ENCODE measurements around the gene ANGEL2. TPM values are rescaled to one million over a fixed set of nuclear protein-coding genes. Genes with fewer than 3 reads are reported as not detected.
A peak's percentile ranks its signal among the peaks of the same experiment; 100 is the strongest.

ANGEL2 gene
- total and polyA plus RNA-seq, 2 of the 13 experiments (the other 11 are each of a cell fraction or from before 2014, with no cell fraction given): 12.3 to 25.4 TPM

- peak; percentile 51 for TF ChIP-seq TEAD3 (CRISPR knock-in tag; optimal IDR thresholded peaks at IDR 0.05; ENCODE audit: borderline replicate concordance)
- TF ChIP-seq EZH2 (conservative IDR thresholded peaks at IDR 0.05; ENCODE audit: low read depth, low read length): no peak
- no peak for TF ChIP-seq ADNP (CRISPR knock-in tag; IDR thresholded peaks at IDR 0.05)
- TF ChIP-seq ZEB1 (IDR thresholded peaks at IDR 0.05; ENCODE audit: insufficient replicate concordance, low read depth): peak; percentile 54
- TF ChIP-seq, protein P1, sequence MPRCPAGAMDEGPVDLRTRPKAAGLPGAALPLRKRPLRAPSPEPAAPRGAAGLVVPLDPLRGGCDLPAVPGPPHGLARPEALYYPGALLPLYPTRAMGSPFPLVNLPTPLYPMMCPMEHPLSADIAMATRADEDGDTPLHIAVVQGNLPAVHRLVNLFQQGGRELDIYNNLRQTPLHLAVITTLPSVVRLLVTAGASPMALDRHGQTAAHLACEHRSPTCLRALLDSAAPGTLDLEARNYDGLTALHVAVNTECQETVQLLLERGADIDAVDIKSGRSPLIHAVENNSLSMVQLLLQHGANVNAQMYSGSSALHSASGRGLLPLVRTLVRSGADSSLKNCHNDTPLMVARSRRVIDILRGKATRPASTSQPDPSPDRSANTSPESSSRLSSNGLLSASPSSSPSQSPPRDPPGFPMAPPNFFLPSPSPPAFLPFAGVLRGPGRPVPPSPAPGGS (CRISPR knock-in tag; IDR thresholded peaks at IDR 0.05): 0 out of 2 replicates have a peak, but pooled peaks have one; percentile 53
- TF ChIP-seq HNRNPH1 (optimal IDR thresholded peaks at IDR 0.05; ENCODE audit: low read depth, low read length): no peak
- no peak for TF ChIP-seq ZBTB20 (CRISPR knock-in tag; IDR thresholded peaks at IDR 0.05; ENCODE audit: borderline replicate concordance, low read depth)
- TF ChIP-seq KAT8 (CRISPR knock-in tag; IDR thresholded peaks at IDR 0.05): peak; percentile 81
- TF ChIP-seq MAFG (CRISPR knock-in tag; IDR thresholded peaks at IDR 0.05): no peak
- no peak for TF ChIP-seq PRDM10 (CRISPR knock-in tag; IDR thresholded peaks at IDR 0.05; ENCODE audit: low read depth)
- peak; percentile 75; the same call in 1 of the 2 replicates for TF ChIP-seq KDM5B (CRISPR knock-in tag; IDR thresholded peaks at IDR 0.05; ENCODE audit: borderline replicate concordance)
- TF ChIP-seq, protein P2, sequence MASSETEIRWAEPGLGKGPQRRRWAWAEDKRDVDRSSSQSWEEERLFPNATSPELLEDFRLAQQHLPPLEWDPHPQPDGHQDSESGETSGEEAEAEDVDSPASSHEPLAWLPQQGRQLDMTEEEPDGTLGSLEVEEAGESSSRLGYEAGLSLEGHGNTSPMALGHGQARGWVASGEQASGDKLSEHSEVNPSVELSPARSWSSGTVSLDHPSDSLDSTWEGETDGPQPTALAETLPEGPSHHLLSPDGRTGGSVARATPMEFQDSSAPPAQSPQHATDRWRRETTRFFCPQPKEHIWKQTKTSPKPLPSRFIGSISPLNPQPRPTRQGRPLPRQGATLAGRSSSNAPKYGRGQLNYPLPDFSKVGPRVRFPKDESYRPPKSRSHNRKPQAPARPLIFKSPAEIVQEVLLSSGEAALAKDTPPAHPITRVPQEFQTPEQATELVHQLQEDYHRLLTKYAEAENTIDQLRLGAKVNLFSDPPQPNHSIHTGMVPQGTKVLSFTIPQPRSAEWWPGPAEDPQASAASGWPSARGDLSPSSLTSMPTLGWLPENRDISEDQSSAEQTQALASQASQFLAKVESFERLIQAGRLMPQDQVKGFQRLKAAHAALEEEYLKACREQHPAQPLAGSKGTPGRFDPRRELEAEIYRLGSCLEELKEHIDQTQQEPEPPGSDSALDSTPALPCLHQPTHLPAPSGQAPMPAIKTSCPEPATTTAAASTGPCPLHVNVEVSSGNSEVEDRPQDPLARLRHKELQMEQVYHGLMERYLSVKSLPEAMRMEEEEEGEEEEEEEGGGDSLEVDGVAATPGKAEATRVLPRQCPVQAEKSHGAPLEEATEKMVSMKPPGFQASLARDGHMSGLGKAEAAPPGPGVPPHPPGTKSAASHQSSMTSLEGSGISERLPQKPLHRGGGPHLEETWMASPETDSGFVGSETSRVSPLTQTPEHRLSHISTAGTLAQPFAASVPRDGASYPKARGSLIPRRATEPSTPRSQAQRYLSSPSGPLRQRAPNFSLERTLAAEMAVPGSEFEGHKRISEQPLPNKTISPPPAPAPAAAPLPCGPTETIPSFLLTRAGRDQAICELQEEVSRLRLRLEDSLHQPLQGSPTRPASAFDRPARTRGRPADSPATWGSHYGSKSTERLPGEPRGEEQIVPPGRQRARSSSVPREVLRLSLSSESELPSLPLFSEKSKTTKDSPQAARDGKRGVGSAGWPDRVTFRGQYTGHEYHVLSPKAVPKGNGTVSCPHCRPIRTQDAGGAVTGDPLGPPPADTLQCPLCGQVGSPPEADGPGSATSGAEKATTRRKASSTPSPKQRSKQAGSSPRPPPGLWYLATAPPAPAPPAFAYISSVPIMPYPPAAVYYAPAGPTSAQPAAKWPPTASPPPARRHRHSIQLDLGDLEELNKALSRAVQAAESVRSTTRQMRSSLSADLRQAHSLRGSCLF (CRISPR knock-in tag; IDR thresholded peaks at IDR 0.05; ENCODE audit: borderline replicate concordance): no peak
- peak; percentile 91 for TF ChIP-seq MXD3 (CRISPR knock-in tag; IDR thresholded peaks at IDR 0.05)
- TF ChIP-seq, protein P3, sequence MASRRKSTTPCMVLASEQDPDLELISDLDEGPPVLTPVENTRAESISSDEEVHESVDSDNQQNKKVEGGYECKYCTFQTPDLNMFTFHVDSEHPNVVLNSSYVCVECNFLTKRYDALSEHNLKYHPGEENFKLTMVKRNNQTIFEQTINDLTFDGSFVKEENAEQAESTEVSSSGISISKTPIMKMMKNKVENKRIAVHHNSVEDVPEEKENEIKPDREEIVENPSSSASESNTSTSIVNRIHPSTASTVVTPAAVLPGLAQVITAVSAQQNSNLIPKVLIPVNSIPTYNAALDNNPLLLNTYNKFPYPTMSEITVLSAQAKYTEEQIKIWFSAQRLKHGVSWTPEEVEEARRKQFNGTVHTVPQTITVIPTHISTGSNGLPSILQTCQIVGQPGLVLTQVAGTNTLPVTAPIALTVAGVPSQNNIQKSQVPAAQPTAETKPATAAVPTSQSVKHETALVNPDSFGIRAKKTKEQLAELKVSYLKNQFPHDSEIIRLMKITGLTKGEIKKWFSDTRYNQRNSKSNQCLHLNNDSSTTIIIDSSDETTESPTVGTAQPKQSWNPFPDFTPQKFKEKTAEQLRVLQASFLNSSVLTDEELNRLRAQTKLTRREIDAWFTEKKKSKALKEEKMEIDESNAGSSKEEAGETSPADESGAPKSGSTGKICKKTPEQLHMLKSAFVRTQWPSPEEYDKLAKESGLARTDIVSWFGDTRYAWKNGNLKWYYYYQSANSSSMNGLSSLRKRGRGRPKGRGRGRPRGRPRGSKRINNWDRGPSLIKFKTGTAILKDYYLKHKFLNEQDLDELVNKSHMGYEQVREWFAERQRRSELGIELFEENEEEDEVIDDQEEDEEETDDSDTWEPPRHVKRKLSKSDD (CRISPR knock-in tag; IDR thresholded peaks at IDR 0.05; ENCODE audit: low read depth): peak; percentile 82; the same call in 1 of the 2 replicates
Measured at GRCh38 chr1:213015099-213016050, at the start of gene ANGEL2 (continued).

Measured in HepG2 (cell line).